Brain pericyte (primary cell): Measurements from ENCODE around the gene MMUT.
A peak's percentile ranks its signal among the peaks of the same experiment; 100 is the strongest.
"Not testable (repeated sequence)": the region's sequence is repeated elsewhere in the genome, so short reads cannot be mapped to it uniquely, and the experiment has no call there.

Experiments
- DNase-seq: peaks from one replicate; pipeline ENCODE4 v3.0.0-alpha.2; 2012; ENCODE audit warnings: low read depth, low spot score

Gene MMUT

DNA sequence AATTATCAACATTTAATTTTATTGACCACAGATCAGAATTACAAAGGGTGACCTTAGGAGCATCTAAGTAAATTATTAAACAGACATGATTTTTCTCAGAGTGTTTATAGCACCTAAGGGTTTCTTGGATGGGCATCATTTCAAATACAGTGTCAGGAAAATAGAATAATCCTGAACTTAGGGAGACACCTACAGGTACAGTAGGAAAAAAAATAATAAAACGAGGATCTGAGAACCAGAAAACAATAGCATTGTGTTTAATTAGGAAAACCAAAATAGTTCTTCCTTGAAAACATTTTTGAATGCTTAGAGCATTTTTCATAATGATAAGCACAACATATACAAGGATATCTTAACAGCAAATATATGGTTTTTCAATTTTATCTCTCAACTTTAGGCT lies 39.2 kb downstream of the MMUT start:
- DNase-seq = no peak

DNA sequence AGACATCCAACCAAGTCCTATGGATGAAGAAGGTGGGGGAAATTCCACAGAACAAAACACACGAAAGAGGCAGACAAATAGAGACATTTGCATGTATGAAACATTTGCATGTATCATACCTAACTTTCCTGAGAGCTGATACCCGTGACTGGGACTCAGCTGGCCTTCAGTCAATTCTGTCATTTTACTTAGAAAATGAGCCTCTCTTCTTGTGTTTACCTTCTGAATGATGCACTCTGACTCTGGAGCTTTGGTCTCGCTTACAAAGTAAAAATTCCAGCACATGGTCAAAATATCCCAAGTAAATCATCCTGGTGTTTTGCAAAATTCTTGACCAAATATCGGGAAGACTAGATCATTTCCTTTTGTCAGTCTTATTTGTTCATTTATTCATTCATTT lies 46.9 kb downstream of the MMUT start:
- no peak for DNase-seq

DNA sequence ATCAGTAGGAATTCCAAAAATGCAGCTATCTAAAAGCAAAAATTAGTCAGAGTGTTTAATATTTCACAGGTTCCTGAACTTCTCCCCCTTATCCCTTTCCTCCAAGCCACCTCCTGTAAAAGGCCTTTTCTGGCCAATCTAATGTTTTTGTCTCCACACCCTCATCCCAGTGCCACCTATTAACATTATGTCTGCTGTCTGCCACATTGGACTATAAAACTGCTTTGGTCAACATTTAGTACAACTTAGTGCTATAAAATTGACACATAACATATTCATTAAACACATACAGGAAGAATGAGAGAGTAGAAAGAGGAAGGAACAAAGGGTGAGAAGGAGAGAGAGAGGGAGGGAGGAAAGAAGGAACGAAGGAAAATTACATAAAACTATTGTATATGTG lies 47.7 kb downstream of the MMUT start:
- no peak for DNase-seq

DNA sequence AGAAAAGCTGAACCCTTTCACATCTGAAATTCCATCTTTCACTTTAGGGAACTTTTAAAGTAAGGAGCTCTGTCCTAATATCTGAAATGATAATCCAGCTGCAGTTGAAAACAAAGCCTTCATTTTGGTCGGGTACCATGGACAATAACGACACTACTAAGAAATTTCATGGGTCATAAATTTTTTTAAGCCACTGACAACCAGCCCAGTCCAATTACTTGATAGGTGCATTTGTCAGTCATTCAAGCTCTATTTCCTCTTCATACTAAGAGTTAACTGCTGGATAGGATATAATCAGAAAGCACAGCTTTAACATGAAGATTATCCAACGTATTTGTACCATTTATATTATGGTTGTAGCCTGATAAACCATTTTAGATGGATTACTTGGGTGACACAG lies 52.5 kb downstream of the MMUT start:
- no peak for DNase-seq

DNA sequence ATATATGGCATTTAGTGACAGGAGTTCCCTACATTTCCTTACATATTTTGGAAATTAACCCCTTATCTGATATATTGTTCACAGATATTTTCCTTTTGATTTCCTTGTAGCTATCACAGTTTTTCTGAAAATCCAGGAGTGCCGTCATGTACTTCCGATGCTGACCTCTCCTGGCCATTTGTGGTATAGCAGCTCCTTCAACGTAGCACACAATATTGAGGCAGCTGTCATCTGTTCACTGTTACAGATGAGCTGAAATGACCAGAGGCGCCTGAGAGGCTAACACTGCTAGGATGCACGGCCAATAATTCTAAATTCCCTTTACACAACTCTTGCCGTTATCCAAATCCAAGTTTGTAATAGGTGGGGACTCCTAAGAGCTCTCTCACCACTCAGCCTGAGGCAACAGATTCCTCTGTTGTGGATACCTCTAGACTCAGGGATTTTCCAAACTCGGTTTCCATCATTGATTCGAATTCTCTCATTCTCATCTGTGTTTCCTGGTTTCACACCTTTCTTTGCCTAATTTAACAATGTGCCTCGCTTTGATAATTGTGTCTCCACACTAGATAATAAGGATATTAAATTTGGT lies 53.0 kb downstream of the MMUT start:
- peak; percentile 25 for DNase-seq

DNA sequence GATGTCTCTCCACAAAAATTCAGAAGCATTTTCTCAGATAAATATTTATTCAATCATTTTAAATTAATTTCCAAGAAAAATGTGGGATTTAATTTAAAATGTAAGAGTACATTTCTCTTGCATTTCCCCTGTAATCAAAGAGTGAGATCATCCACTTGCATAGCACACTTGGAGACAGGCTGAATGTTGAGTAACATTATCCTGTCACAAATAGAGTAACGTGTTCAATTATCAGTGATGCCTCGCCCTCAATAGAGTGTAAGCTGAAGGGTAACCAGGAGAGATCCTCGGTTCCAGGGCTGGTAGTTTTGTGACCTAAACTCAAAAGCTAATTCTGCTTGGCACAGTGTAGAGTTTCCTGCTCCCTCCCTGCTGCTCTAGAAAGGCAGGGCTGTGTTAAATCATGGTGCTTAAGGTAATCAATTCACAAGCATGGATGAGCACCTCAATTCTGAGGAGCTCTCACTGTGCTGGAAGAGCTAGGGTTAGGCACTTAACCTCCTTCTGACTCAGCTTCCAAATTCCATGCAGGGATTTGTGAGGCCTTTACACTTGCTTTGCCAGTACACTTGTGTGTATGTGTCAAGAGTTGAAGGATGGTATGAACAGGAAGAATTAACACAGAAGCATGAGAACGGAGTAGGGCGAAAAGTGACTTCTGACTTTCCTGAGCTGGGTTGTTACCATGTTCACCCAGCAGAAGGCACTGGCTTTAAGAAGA lies 56.6 kb downstream of the MMUT start:
- DNase-seq = no peak

DNA sequence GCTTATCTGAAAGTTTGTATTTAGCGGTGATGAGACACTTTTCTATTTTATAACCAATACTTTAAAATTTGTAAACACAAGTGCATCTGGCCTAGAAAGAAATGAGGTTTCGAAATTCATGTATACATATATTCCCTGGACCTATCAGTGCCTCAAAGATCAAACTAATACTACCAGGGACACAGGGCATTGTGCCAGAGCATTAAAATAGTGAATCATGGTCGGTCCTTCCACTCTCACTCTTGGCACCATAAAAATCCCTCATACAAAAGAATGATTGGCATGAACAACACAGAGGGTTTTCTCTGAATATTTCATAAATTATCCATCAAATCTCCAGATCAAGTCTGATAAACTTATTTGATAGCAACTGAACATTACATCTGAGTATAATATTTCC lies 62.0 kb downstream of the MMUT start:
- DNase-seq = no peak

DNA sequence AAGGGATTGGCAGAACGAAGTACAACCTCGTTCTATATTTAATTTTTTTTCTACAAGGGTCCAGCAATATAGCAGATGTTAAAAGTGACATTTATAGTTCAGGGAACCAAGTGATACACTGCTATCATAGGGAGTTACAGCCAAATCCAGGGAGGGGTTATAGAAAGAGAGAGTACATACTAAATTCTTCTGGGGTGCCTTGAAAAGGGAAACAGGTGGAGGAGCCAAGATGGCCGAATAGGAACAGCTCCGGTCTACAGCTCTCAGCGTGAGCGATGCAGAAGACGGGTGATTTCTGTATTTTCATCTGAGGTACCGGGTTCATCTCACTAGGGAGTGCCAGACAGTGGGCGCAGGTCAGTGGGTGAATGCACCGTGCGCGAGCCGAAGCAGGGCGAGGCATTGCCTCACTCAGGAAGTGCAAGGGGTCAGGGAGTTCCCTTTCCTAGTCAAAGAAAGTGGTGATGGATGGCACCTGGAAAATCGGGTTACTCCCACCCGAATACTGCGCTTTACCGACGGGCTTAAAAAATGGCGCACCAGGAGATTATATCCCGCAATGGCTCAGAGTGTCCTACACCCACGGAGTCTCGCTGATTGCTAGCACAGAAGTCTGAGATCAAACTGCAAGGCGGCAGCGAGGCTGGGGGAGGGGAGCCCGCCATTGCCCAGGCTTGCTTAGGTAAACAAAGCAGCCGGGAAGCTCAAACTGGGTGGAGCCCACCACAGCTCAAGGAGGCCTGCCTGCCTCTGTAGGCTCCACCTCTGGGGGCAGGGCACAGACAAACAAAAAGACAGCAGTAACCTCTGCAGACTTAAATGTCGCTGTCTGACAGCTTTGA lies 76.2 kb downstream of the MMUT start:
- DNase-seq = not testable (repeated sequence)

DNA sequence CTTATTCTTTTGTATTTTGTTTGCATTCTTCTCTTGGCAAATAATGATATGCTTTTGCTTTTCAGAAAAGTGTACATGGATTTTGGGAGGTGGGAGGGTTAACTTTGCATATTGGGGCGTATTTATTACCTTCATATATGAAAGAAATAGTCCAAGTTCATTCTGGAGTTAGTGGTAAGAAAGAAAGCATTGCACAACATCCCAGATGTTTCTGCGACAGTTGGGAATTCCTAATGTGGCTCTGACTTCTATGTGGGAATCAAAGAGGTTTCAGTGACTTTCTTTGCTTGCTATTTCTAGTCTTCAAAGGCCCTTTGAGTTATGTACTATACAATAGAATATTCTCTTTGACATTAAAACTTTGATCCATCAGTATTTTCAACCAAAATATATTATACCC lies 78.1 kb downstream of the MMUT start:
- no peak for DNase-seq
